Activated CD8-positive, alpha-beta memory T cell treated with anti-CD3 and anti-CD28 coated beads for 1 hour (primary cell): Measurements from ENCODE around the gene WNT9A.
"Not testable (repeated sequence)": the region's sequence is repeated elsewhere in the genome, so short reads cannot be mapped to it uniquely, and the experiment has no call there.

ENCODE experiments used
- DNase-seq, 2 donors: peaks; one replicate each; pipeline ENCODE4 v3.0.0-alpha.2; 2020; ENCODE audit warnings: low read depth in 1 of 2; ENCODE audit errors: extremely low read depth in 1 of 2

WNT9A gene, protein sequence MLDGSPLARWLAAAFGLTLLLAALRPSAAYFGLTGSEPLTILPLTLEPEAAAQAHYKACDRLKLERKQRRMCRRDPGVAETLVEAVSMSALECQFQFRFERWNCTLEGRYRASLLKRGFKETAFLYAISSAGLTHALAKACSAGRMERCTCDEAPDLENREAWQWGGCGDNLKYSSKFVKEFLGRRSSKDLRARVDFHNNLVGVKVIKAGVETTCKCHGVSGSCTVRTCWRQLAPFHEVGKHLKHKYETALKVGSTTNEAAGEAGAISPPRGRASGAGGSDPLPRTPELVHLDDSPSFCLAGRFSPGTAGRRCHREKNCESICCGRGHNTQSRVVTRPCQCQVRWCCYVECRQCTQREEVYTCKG

GRCh38 chr1:227947676-227948492 is at the start of gene WNT9A:
WNT9A (minus strand) TSS chr1:227947932; CDS start chr1:227947887, 45 bp downstream.
- DNase-seq, result no peak

GRCh38 chr1:227996187-227996950 is 48.6 kb upstream of the WNT9A start:
- DNase-seq, result no peak

GRCh38 chr1:227994632-227995300 is 47.0 kb upstream of the WNT9A start:
- no peak for DNase-seq

- no peak for DNase-seq
Observed at GRCh38 chr1:227987181-227987580, 39.4 kb upstream of the WNT9A start.

DNA sequence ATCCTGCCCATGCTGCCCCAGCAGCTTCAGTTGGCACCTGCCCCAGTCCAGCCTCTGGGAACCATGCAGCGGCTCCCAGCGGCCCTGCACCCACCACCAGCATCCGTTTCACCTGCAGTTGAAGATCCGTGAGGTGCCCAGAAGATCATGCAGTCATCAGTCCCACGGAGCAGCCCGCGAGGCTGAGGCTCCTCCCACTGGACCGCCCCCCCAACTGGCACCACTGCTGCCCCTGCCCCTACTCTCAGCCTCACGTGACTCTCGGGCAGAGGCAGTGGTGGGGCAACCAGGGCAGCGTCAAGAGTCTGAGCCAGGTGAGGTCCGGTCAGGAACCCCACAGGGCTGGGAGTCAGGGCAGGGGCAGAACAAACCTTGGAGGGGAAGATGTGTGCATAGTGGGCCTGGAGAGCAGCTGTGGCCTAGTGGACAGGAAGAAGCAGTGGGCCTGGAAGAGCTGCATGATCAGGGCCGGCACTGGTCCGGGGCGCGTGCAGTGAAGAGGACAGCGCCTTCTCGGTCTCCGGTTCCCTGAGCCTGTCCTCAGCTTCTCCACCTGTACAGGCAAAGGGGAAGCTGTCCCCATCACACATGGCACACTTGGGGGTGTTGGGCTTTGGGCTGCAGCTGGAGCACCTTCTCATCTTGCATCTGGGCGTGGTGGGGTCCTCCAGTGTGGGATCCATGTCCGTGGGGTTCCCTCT is 28.0 kb upstream of the WNT9A start:
- not testable (repeated sequence) for DNase-seq

- not testable (repeated sequence) for DNase-seq
Observed at GRCh38 chr1:227973724-227974288, 26.1 kb upstream of the WNT9A start.

DNA sequence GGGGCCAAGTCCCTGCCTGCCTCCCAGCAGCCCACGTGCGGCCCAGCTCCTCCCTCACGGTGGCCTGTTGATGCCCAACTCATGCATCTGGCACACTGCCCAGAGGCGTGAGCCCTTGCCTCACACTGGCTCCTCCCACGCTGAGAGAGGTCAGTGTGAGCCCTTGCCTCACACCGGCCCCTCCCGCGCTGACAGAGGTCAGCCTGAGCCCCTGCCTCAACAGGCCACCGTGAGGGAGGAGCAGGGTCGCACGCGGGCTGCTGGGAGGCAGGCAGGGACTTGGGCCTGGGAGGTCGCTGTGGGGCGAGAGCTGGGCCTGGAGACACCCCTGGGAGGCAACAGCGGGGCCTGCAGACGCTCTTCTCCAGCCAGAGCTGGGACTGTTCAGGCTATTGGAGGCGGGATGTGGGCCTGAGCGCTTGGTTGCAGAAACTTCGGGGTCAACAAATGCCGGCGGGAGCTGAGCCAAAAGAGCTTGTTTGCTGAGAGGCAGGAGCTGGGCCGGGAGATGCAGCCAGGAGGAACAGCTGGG is 25.2 kb upstream of the WNT9A start:
- not testable (repeated sequence) for DNase-seq

- DNase-seq, result not testable (repeated sequence)
Observed at GRCh38 chr1:227972283-227972679, 24.5 kb upstream of the WNT9A start.

- not testable (repeated sequence) for DNase-seq
Observed at GRCh38 chr1:227971643-227972282, 24.0 kb upstream of the WNT9A start.

DNA sequence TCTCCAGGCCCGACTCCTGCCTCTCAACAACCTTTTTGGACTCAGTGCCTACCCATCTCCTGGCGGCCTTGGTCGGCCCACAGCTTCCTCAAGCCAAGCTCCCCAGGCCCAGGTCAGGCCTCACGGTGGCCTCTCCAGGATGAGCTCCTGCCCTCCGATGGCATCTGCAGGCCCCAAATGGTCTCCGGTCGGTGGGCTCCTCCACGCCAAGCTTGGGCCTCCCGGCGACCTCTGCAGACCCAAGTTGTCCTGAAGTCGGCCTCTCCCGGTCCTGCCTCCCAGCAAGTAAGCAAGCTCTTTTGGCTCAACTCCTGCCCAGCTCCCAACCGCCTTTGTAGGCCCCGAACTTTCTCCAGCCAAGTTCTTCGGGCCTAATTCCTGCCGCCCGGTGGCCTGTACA is 23.5 kb upstream of the WNT9A start:
- not testable (repeated sequence) for DNase-seq

DNA sequence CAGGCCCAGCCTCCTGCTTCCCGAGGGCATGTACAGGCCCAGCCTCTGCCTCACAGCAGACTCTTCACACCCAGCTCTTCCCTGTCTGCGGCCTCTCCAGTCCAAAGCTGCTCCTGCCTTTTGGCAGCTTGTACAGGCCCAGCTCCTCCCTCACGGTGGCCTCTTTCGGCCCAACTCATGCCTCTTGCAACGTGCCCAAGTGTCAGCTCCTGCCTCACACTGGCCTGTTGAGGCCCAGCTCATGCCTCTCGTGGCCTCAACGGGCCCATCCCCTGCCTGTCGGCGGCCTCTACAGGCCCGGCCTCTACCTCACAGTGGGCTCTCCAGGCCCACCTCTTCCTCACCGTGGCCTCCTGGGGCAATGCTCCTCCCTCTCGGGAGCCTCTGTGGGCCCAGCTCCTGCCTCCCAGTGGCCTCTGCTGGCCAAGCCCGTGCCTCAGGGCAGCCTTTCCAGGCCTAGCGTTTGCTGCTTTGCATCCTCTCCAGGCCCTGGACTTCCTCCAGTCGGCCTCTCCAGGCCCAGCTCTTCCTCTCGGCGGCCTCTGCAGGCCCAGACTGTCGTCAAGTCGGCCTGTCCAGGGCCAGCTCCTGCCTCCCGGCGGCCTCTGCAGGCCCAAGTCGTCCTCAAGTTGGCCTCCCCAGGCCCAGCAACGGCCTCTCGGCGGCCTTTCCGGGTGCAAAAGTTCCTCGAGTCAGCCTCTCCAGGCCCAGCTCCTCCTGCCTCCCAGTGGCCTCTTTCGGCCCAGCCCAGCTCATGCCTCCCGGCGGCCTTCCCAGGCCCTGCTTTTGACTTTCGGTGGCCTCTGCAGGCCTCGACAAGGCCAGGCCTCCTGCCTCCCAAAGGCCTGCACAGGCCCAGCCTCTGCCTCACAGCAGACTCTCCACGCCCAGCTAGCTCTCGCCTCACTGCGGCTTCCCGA is 22.6 kb upstream of the WNT9A start:
- not testable (repeated sequence) for DNase-seq

GRCh38 chr1:227967815-227968214 is 20.1 kb upstream of the WNT9A start:
- not testable (repeated sequence) for DNase-seq

DNA sequence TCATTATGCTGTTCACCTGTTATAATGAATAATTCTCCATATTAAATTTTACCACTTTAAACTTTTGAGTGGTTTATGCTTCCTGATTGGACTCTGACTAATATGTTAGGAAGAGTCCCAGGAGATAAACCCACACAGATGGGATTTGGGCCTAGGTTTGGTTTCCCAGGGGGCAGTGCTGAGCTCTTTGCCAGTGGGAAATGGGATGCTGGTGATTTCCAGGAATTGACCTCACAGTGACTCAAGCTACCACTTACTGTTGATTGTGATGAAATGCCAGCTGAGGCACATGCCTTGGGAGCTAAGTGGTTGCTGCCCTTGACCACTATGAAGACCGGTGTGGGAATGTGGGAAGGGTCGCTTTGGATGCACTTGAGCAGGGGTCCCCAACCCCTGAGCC is 19.0 kb upstream of the WNT9A start:
- not testable (repeated sequence) for DNase-seq

GRCh38 chr1:227961651-227962466 is 14.1 kb upstream of the WNT9A start:
- DNase-seq, result no peak

DNA sequence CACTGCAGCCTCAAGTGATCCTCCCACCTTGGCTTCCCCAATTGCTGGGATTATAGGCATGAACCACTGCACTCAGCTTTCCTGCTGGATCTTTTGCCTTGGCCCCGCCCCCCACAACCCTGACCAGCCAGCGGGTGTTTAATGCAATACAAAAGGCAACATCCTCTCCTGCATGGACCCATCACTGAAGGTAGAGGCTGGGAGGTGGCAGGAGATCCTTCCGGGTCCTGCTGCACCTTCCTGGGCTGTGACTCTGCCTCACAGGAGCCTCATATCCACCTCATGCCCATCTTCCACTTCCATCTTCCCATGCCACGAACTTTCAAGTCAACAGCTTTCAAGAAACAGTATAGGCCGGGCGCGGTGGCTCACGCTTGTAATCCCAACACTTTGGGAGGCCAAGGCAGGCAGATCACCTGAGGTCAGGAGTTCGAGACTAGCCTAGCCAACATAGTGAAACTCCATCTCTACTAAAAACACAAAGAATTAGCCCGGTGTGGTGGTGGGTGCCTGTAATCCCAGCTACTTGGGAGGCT is 11.7 kb upstream of the WNT9A start:
- DNase-seq, result no peak

DNA sequence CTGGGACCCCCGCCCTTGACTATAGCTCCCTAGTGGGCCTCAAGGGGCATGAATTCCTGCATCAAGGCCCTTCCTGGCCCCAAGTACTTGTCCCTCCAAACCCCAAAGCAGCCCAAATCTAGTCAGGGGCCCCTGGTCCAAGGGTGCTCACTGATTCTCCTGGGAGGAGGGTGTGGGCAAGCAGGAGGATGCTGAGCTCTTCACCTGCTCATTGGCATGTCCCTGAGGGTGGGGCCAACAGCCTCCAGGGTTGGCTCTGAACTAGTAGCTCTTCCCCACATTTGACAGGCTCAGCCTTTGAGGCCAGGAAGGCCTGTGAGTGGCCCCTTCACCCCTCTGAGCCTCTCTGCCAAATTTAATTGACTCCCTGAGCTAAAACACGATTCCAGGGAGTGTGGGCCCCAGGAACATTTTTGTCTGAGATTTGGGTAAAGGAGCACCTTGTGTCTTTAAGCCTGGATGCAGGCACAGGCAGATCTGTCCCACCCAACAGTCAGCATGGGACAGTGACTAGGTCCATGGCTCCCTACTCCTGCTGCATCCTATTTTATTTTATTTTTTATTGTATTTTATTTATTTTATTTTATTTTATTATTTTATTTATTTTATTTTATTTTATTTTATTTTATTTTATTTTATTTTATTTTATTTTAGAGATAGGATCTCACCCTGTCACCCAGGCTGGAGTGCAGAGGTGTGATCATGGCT is 11.0 kb upstream of the WNT9A start:
- no peak for DNase-seq
